H9 (cell line): ENCODE measurements around the gene KCNMA1. TPM values are rescaled to one million over a fixed set of nuclear protein-coding genes. Genes with fewer than 3 reads are reported as not detected.

Source experiments
- DNase-seq: peaks from one replicate; pipeline ENCODE4 v3.0.0-alpha.2; 2017
- H2AFZ ChIP-seq: one replicate; pipeline ENCODE4 v1.6.1; 2013; ENCODE audit warnings: mild to moderate bottlenecking, low read length, control low read depth, moderate library complexity
- H2AK5ac ChIP-seq: 2 replicates; pipeline ENCODE4 v1.6.1; 2013; ENCODE audit warnings: low read length, control low read depth, mixed read lengths; ENCODE audit not compliant: insufficient read length
- H2BK120ac ChIP-seq: one replicate; pipeline ENCODE4 v1.6.1; 2013; ENCODE audit warnings: low read depth, mild to moderate bottlenecking, low read length, control low read depth, inconsistent platforms; ENCODE audit not compliant: poor library complexity, severe bottlenecking
- H2BK12ac ChIP-seq: 2 replicates; pipeline ENCODE4 v1.6.1; 2013; ENCODE audit warnings: low read length, control low read depth, mixed read lengths, low read depth; ENCODE audit not compliant: insufficient read length
- H2BK15ac ChIP-seq: 2 replicates; pipeline ENCODE4 v1.6.1; 2013; ENCODE audit warnings: low read depth, low read length, control low read depth
- H2BK20ac ChIP-seq: one replicate; pipeline ENCODE4 v1.6.1; 2013; ENCODE audit warnings: low read depth, mild to moderate bottlenecking, low read length, control low read depth, inconsistent platforms; ENCODE audit not compliant: poor library complexity, severe bottlenecking
- H2BK5ac ChIP-seq: 2 replicates; pipeline ENCODE4 v1.6.1; 2013; ENCODE audit warnings: low read length, control low read depth, mixed read lengths; ENCODE audit not compliant: insufficient read length
- H3K14ac ChIP-seq: 2 replicates; pipeline ENCODE4 v1.6.1; 2013; ENCODE audit warnings: low read length, control low read depth; ENCODE audit not compliant: insufficient read depth
- H3K18ac ChIP-seq: 2 replicates; pipeline ENCODE4 v1.6.1; 2013; ENCODE audit warnings: low read depth, mild to moderate bottlenecking, mixed read lengths, low read length, control low read depth; ENCODE audit not compliant: insufficient read length
- H3K23ac ChIP-seq: 2 replicates; pipeline ENCODE4 v1.6.1; 2013; ENCODE audit warnings: low read length, control low read depth, mixed read lengths, low read depth; ENCODE audit not compliant: insufficient read length
- H3K23me2 ChIP-seq: 2 replicates; pipeline ENCODE4 v1.6.1; 2013; ENCODE audit warnings: low read depth, mild to moderate bottlenecking, mixed read lengths, low read length, control low read depth; ENCODE audit not compliant: insufficient read length, poor library complexity, severe bottlenecking
- H3K27ac ChIP-seq: 2 replicates; pipeline ENCODE4 v1.5.1; 2013; ENCODE audit warnings: low read length, control low read depth, mixed read lengths, low read depth; ENCODE audit not compliant: insufficient read length
- H3K27me3 ChIP-seq: 2 replicates; pipeline ENCODE4 v1.6.1; 2013; ENCODE audit warnings: low read length, control low read depth, inconsistent platforms; ENCODE audit not compliant: insufficient read depth
- H3K4ac ChIP-seq: 2 replicates; pipeline ENCODE4 v1.6.1; 2013; ENCODE audit warnings: low read depth, mild to moderate bottlenecking, control low read depth, inconsistent platforms, low read length, moderate library complexity
- H3K4me1 ChIP-seq: 2 replicates; pipeline ENCODE4 v1.6.1; 2013; ENCODE audit warnings: low read length, control low read depth, inconsistent platforms; ENCODE audit not compliant: insufficient read depth
- H3K4me2 ChIP-seq: 2 replicates; pipeline ENCODE4 v1.6.1; 2013; ENCODE audit warnings: low read length, control low read depth, mixed read lengths; ENCODE audit not compliant: insufficient read length, insufficient read depth
- H3K56ac ChIP-seq: 2 replicates; pipeline ENCODE4 v1.6.1; 2013; ENCODE audit warnings: low read depth, mild to moderate bottlenecking, mixed read lengths, low read length, control low read depth; ENCODE audit not compliant: insufficient read length
- H3K79me1 ChIP-seq: 2 replicates; pipeline ENCODE4 v1.6.1; 2013; ENCODE audit warnings: low read depth, mild to moderate bottlenecking, moderate library complexity, low read length, control low read depth, inconsistent platforms; ENCODE audit not compliant: insufficient read depth, poor library complexity, severe bottlenecking
- H3K79me2 ChIP-seq: 2 replicates; pipeline ENCODE4 v1.6.1; 2013; ENCODE audit warnings: low read length, control low read depth, inconsistent platforms; ENCODE audit not compliant: insufficient read depth
- H3K9ac ChIP-seq: 2 replicates; pipeline ENCODE4 v1.6.1; 2013; ENCODE audit warnings: low read length, control low read depth, mixed read lengths; ENCODE audit not compliant: insufficient read length; ENCODE audit errors: extremely low read depth
- H3K9me3 ChIP-seq: one replicate; pipeline ENCODE4 v1.6.1; 2013; ENCODE audit warnings: low read depth, low read length, inconsistent platforms; ENCODE audit not compliant: control insufficient read depth
- H3T11ph ChIP-seq: one replicate; pipeline ENCODE4 v1.6.1; 2013; ENCODE audit warnings: mild to moderate bottlenecking, low read length, control low read depth, inconsistent platforms
- H4K20me1 ChIP-seq: one replicate; pipeline ENCODE4 v1.6.1; 2013; ENCODE audit not compliant: control insufficient read depth, insufficient read length, insufficient read depth
- H4K5ac ChIP-seq: 2 replicates; pipeline ENCODE4 v1.6.1; 2013; ENCODE audit warnings: low read depth, mild to moderate bottlenecking, mixed read lengths, low read length, control low read depth; ENCODE audit not compliant: insufficient read length
- H4K8ac ChIP-seq: replicated peaks from 2 replicates; pipeline ENCODE4 v1.6.1; 2013; ENCODE audit warnings: low read length, control low read depth, mixed read lengths, low read depth; ENCODE audit not compliant: insufficient read length
- H4K91ac ChIP-seq: 2 replicates; pipeline ENCODE4 v1.6.1; 2013; ENCODE audit warnings: low read depth, mild to moderate bottlenecking, moderate library complexity, mixed read lengths, low read length, control low read depth; ENCODE audit not compliant: insufficient read length
- H3K27ac Mint-ChIP-seq, 3 experiments: 2 replicates in 2 of 3; 3 replicates in 1 of 3; pipeline ENCODE4 v1.8.0; 2020 to 2021; ENCODE audit warnings: mixed read lengths in 3 of 3, mild to moderate bottlenecking in 1 of 3, moderate library complexity in 1 of 3
- H3K27me3 Mint-ChIP-seq: 2 replicates; pipeline ENCODE4 v1.8.0; 2021; ENCODE audit warnings: low read depth, mild to moderate bottlenecking, moderate library complexity, mixed read lengths
- H3K36me3 Mint-ChIP-seq, 3 experiments: 2 replicates in 2 of 3; 3 replicates in 1 of 3; pipeline ENCODE4 v1.8.0; 2020 to 2021; ENCODE audit warnings: low read depth in 3 of 3, mixed read lengths in 3 of 3; ENCODE audit not compliant: insufficient read depth in 1 of 3
- H3K4me1 Mint-ChIP-seq, 2 experiments: 2 replicates each; pipeline ENCODE4 v1.8.0; 2020; ENCODE audit warnings: mixed read lengths in 2 of 2
- H3K4me3 Mint-ChIP-seq, 2 experiments: 2 replicates in 1 of 2; 3 replicates in 1 of 2; pipeline ENCODE4 v1.8.0; 2020 to 2021; ENCODE audit warnings: mild to moderate bottlenecking in 2 of 2, mixed read lengths in 2 of 2, moderate library complexity in 1 of 2
- H3K9me3 Mint-ChIP-seq, 2 experiments: 2 replicates in 1 of 2; 3 replicates in 1 of 2; pipeline ENCODE4 v1.8.0; 2020; ENCODE audit warnings: mild to moderate bottlenecking in 2 of 2, mixed read lengths in 2 of 2, moderate library complexity in 1 of 2
- WGBS: extraction: QIAGEN DNeasy Blood & Tissue Kit; methylation state at CpG from one replicate; pipeline ENCODE4 v1.1.7; 2013; ENCODE audit warnings: missing lambda C conversion rate, low lambda C conversion rate, mixed read lengths; ENCODE audit not compliant: insufficient read length; ENCODE audit errors: extremely low coverage; 5-methylcytosine and 5-hydroxymethylcytosine counted together
- total RNA-seq: library from RNA; stranded (reverse); gene quantifications from 2 replicates; pipeline ENCODE4 v1.2.1, GENCODE V29; 2021
- TF ChIP-seq, protein P1 (sequence below): fragments of 200-600 bp; sonication (generic); conservative IDR thresholded peaks from 3 replicates; pipeline ENCODE4 v1.8.0; 2021; ENCODE audit warnings: antibody characterized with exemption, mild to moderate bottlenecking

KCNMA1 gene
- total RNA-seq, 1 experiment from 2014 or later, result 2.0 TPM

DNA sequence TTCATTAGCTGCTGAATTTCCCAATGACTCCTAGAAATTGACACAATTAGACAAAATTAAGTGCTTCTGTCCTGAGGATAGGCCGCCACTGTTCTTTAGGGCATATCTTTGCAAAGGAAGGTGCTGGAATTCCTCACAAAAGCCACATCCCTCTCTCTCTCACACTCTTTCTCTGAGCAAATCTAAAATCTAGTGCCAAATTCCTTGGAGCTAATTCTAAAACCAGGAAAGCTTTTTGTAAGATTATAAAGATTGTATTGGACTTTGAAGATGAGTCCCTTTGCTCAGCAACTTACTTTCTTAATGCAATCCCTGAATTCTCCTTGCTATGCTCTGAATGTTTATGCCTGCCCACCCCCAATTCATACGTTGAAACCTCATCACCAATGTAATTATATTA lies 288.9 kb downstream of the KCNMA1 start:
- no peak overlapping the region for H2BK15ac ChIP-seq
- no CpG with 5 or more reads among the region's 2 CpGs for WGBS
- H3K79me2 ChIP-seq, result no peaks in the 10 kb centered on the region
- H3K27ac Mint-ChIP-seq, result no peak overlapping the region
- H3K14ac ChIP-seq, result no peak overlapping the region
- no peaks in the 10 kb centered on the region for H3K4me1 ChIP-seq
- TF ChIP-seq, protein P1, sequence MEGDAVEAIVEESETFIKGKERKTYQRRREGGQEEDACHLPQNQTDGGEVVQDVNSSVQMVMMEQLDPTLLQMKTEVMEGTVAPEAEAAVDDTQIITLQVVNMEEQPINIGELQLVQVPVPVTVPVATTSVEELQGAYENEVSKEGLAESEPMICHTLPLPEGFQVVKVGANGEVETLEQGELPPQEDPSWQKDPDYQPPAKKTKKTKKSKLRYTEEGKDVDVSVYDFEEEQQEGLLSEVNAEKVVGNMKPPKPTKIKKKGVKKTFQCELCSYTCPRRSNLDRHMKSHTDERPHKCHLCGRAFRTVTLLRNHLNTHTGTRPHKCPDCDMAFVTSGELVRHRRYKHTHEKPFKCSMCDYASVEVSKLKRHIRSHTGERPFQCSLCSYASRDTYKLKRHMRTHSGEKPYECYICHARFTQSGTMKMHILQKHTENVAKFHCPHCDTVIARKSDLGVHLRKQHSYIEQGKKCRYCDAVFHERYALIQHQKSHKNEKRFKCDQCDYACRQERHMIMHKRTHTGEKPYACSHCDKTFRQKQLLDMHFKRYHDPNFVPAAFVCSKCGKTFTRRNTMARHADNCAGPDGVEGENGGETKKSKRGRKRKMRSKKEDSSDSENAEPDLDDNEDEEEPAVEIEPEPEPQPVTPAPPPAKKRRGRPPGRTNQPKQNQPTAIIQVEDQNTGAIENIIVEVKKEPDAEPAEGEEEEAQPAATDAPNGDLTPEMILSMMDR, result no peak
- no peaks in the 10 kb centered on the region for H3K23me2 ChIP-seq
- no peak overlapping the region for H2BK12ac ChIP-seq
- no peak overlapping the region for H2BK20ac ChIP-seq
- H4K20me1 ChIP-seq, result no peaks in the 10 kb centered on the region
- no peak overlapping the region for H3K9ac ChIP-seq
- H4K91ac ChIP-seq, result no peak overlapping the region
- no peak overlapping the region for H3T11ph ChIP-seq
- no peak overlapping the region for H3K56ac ChIP-seq
- H3K23ac ChIP-seq, result no peak overlapping the region
- no peak overlapping the region for H2AFZ ChIP-seq
- H3K9me3 Mint-ChIP-seq, result no peaks in the 10 kb centered on the region
- H4K5ac ChIP-seq, result no peak overlapping the region
- H2AK5ac ChIP-seq, result no peak overlapping the region
- DNase-seq, result no peak
- H3K36me3 Mint-ChIP-seq, result no peaks in the 10 kb centered on the region
- no peaks in the 10 kb centered on the region for H3K27me3 ChIP-seq
- 0 out of 4 replicates have a peak, but pooled peaks cover 0 to 3% of the 10 kb centered on the region in 2 experiments for H3K4me1 Mint-ChIP-seq
- no peak overlapping the region for H3K4me3 Mint-ChIP-seq
- no peaks in the 10 kb centered on the region for H3K79me1 ChIP-seq
- no peak overlapping the region for H2BK120ac ChIP-seq
- H3K27me3 Mint-ChIP-seq, result peaks cover 4% of the 10 kb centered on the region; the same call in 1 of the 2 replicates
- H3K18ac ChIP-seq, result no peak overlapping the region
- no peak overlapping the region for H3K4ac ChIP-seq
- H2BK5ac ChIP-seq, result no peak overlapping the region
- no peak overlapping the region for H3K27ac ChIP-seq
- no peaks in the 10 kb centered on the region for H3K9me3 ChIP-seq
- no peak overlapping the region for H3K4me2 ChIP-seq
- no peak overlapping the region for H4K8ac ChIP-seq
